Measurements from ENCODE around the gene FOXI1.

DNA sequence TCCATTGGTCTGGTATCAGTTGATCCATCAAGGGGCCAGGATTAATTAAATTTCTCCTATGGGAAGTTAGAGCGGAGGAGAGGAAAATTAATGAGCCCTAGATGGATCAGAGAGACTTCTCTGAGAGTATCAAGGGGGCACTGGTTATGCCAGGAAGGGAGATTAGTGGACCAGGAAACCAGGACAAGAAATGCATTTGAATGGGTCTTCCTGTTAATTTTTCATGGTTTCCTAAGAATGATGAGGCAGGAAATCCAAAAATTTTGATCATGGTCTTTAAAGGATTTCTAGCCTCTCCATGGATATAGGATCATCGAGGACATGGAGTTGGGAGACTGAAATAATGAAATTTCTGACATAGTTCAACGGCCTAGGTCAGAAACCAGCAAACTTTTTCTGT is 30.8 kb downstream of the FOXI1 start:
- TF ChIP-seq EP300 (IDR thresholded peaks at IDR 0.05; ENCODE audit: low read depth in 2 of 2, low read length in 2 of 2) = no peak
- no peak for TF ChIP-seq EP300 (CRISPR knock-in tag; IDR thresholded peaks at IDR 0.05; ENCODE audit: borderline replicate concordance)
- no peak for TF ChIP-seq MEF2D (CRISPR knock-in tag; IDR thresholded peaks at IDR 0.05)
- no peak for TF ChIP-seq HOXA7 (CRISPR knock-in tag; IDR thresholded peaks at IDR 0.05)
- no peak for TF ChIP-seq POLR2AphosphoS5 (IDR thresholded peaks at IDR 0.05; ENCODE audit: low read depth, low read length)
- TF ChIP-seq ZNF207 (IDR thresholded peaks at IDR 0.05; ENCODE audit: borderline replicate concordance) = no peak
- no peak for TF ChIP-seq CHD2 (IDR thresholded peaks at IDR 0.05; ENCODE audit: low read depth, low read length)
- TF ChIP-seq, protein P1, sequence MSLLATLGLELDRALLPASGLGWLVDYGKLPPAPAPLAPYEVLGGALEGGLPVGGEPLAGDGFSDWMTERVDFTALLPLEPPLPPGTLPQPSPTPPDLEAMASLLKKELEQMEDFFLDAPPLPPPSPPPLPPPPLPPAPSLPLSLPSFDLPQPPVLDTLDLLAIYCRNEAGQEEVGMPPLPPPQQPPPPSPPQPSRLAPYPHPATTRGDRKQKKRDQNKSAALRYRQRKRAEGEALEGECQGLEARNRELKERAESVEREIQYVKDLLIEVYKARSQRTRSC (CRISPR knock-in tag; IDR thresholded peaks at IDR 0.05; ENCODE audit: low read depth) = no peak
- no peak for TF ChIP-seq CTCF (CRISPR knock-in tag; IDR thresholded peaks at IDR 0.05)
- TF ChIP-seq MAFG (CRISPR knock-in tag; IDR thresholded peaks at IDR 0.05) = no peak

Measured in HepG2 (cell line).